GM19351 (cell line): ENCODE data around the gene CTBP2.
"Not testable (repeated sequence)": the region's sequence is repeated elsewhere in the genome, so short reads cannot be mapped to it uniquely, and the experiment has no call there.

Source experiments
- ATAC-seq: cut with Tn5 transposase; IDR thresholded peaks from one replicate; pipeline ENCODE4 v1.9.1; 2021; ENCODE audit warnings: mild to moderate bottlenecking, moderate library complexity; ENCODE audit not compliant: unreplicated experiment

Gene CTBP2

DNA sequence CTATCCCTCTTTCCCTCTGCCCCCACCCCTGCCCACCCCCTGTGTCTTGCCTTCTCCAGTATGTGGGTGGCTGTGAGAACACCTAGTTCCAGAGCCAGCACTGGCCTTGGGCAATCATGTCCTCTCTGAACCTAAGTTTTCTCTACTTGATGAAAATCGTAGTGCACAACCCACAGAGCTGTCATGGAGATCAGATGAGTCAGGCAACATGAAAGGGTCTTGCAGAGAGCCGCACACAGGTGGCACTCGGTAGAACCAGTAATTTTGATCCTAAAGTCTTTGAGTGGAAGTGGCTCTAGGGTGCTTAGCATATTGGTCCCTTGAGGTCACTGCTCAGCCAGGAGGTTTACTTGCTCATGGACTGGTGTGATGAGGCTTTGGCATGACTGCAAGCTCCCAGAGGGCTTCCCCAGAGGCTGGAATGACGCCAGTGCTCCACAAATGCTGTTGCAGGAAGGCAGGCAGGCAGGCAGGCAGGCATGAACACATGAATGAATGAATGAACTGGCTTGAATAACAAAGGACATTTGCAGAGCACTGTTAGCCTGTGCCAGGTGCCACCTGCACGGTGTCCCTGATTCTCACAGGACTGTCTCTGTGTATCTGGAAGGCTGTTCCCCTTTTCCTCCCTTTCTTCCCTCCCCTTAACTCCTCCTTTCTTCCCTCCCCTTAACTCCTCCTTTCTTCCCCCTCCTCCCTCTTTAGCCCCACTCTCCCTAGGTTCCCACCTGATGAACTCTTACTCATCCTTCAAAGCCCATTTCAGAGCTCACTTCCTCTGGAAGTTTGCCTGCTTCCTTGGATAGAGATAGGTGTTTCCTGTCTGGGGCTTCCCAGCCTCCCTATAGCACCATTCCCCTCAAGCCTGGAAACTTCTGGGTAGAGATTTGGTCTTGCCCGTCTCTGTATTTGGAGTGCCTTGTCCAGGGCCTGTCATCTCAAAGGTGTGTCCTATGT, 27.2 kb upstream of the CTBP2 start:
- no peak for ATAC-seq

DNA sequence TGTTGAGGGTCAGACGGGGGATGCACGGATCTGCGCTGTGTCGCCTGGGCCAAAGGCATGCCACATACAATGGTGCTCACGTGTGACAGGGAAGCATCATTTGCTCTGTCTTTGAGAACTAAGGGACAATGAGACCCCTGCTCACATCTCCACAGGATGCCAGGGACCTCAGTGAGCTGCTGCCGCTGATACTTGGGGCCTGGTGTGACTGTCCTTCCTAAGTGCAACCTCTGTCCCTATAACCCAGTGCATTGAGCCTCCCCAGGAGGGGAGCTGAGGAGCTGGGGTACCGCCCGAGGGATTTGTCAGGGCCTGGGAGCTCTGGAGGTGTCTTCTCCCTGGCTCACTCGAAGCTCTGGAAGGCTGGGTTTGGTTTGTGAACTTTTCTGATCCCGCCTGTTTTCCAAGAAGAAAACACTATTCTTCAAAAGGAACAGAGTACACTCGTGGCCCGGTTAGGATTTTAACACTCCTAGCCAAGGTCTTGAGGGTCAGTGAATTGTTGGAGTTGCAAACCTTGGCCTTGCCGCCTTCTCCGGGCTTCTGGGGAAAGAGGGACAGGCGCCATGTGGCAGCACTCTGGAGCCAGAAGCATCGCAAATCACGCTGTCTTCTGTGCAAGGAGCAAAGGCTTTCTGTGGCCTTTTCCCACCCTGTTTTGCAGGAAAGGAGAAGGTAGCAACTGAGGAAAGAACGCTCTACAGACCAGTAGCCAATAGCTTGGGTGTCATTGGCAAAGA, 26.2 kb upstream of the CTBP2 start:
- no peak for ATAC-seq

DNA sequence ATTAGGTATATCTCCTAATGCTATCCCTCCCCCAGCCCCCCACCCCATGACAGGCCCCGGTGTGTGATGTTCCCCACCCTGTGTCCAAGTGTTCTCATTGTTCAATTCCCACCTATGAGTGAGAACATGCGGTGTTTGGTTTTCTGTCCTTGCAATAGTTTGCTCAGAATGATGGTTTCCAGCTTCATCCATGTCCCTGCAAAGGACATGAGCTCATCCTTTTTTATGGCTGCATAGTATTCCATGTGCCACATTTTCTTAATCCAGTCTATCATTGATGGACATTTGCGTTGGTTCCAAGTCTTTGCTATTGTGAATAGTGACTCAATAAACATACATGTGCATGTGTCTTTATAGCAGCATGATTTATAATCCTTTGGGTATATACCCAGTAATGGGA, 18.7 kb upstream of the CTBP2 start:
- not testable (repeated sequence) for ATAC-seq

DNA sequence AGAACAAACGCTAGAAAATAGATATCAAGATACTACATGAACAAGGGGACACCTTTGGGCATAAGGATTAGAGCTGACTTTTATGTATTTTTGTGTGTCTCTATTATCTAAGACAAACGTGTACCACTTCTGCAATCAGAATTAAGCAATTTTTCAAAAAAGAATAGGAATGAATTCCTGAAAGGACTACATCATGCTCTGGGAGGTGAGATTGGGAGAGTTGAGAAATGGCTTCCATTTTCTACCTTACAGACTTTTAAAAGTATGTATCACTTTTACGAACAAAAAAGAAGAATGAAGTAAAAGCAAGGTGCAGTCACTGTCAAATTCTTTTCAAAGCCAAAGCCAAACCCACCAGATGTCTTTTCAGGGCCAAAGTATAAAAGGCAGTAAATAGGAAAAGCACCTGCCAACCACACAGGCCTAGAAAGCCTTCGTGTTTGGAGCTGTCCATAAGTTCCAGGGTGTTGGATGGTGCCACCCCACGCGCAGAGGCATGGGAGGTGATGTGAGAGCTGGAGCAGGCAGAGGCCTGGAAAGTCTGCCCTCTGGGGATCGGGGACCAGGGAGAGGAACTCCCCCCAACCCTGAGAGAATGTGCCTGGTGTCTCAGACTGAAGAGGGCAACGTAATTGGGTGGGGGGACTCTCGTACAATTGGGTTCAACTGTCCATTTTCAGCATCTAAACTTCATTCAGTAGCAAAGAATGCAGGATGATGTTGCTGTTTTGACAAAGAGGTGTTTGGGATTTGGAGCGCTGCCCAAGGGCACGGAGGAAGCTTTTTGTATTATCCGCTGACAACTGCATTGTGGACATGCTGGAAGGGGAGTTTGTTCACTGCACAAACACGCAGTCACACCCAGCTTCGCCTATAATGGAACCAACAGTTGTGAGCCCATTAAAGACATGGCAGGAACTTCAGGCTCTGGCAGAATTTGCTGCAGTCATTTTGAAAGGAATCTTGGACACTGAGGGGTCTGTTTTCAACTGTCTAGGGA, 17.6 kb upstream of the CTBP2 start:
- no peak for ATAC-seq

DNA sequence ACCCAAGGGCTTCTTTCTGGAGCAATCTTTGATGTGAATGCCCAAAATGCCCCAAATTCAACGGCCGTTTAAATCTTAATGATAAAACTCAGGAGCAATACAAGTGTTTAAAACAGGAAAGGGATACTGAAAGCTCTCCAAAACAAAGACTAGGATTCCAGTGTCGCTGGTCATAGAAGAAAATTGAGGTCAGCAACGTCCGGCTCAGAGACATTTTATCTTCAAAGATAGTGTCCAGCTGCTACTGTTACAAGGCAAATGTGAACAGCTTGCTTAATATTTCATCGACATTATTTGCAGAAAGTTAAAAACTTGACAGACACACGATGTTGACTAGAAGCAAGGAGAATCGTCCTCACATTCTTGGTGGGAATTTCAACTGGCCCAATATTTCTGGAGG, 15.4 kb upstream of the CTBP2 start:
- no peak for ATAC-seq

DNA sequence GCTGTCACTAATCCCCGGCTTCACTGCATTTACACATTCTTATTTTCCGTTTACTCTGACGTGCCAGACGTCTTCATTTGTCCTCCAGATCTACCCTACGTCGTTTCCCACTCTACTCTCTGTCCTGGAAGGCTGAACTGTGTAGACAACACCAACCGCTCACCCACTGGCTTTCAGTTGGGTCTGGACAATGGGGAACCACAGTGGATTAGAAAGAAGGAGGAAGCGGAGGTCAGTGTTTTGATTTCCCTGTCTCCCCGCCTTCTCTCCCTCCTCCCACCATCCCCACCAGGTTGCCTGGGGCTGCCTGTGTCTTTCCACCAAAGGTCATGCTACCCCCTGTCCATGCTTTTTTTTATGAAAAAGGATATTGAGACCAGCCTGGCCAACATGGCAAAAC, 14.0 kb upstream of the CTBP2 start:
- ATAC-seq = no peak

DNA sequence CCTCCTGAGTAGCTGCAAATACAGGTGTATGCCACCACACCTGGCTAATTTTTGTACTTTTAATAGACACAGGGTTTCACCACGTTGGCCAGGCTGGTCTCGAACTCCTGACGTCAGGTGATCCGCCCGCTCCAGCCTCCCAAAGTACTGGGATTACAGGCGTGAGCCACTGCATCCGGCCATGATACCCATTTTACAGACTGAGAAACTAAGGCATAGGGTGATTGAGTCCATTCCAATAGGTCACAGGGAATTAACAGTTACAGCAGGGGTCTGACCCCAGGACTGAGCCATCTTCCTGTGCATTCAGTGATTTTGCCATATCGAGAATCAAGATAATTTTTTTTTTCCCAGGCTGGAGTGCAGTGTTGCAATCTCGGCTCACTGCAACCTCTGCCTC, 12.3 kb upstream of the CTBP2 start:
- no peak for ATAC-seq

DNA sequence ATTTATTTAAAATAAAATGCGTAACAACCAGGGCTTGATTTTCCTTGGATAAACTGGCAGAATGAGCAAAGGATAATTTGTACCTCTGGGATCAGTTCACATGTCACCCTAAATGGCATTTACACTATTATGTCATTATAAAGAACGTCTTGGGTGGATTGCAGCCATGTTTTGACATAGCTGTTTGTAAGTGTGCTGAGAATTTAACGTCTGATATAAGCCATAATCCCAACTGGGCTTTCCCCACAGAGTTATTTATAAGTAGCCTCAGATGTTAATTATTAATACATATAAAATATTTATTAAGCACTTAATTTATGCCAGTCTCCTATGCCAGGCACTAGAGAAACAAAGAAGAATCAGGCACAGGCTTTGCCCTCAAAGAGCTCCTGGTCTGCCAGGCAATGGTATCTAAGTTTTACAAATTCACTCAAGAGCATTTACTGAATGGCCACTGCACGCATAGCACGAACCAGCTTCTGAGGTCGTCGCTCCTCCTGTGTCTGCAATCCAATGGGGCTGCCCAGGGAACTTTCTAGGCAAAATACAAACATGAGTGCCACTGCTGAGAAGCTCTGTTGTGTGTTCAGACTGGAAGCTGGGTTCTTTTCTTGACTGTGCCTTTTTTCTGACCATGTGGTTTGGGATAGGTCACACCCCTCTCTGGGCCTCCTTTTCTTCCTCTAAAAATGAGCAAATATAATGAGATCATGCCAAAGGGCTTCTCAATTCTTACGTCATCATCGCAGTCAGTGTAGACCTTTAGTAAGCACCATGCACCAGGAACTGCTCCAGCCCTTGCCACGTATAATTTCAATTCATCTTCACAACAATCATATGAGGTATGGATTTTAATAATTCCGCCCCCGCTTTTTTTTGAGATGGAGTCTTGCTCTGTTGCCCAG, 11.3 kb upstream of the CTBP2 start:
- ATAC-seq = no peak

DNA sequence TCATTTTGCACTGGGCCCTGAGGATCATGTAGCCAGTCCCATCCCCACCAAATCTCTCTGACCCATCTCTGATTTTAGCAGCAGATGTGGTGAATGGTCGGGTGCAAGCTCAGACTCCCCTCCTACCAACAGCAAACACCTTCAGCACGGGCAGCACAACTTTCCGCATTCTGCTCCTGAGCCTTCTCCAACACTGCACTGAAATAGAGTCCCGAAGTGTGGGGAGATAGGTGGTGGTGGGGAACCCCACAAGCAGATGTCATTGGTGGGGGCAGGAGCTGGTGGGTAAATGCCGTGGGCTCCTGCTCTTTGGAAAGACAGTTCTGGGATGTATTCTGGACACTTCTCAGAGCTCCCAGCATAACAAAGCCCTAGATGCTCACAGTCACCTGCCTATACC, 9.6 kb upstream of the CTBP2 start:
- no peak for ATAC-seq

DNA sequence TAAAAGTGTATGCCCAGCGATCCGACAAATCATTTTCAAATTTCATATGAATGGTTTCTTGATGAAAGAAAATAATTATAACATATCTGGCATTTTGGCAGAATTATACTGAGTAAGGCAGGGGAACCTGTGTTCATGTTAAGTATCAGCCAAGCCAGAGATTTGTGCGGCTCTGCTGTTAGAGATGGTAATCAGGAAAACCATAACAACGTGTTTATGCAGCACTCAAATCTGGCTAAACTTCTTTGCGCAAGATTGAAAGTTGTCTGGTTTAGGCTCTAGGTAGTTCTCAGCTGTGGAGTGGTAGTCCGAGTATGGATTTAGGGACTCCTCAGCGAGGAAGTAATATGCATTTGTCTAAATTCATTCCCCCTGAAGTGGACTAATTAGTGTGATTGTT, 8.9 kb upstream of the CTBP2 start:
- ATAC-seq = no peak

DNA sequence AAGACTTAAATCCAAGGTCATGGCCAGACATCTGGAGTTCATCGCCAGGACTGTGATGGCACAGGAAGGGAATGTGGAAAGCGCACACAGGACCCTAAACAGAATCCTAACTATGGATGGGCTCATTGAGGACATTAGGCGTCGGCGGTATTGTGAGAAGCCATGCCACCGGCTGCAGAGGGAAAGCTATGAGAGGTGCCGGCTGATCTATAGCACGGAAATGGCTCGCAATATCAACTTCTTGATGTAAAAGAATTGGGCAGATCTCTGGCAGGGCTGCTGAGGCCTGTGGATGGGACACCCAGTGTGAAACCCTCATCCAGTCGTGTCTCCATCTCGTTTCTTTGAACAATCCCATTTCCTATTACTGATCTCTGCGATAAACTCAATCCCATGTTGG, 6.3 kb upstream of the CTBP2 start:
- ATAC-seq = no peak

DNA sequence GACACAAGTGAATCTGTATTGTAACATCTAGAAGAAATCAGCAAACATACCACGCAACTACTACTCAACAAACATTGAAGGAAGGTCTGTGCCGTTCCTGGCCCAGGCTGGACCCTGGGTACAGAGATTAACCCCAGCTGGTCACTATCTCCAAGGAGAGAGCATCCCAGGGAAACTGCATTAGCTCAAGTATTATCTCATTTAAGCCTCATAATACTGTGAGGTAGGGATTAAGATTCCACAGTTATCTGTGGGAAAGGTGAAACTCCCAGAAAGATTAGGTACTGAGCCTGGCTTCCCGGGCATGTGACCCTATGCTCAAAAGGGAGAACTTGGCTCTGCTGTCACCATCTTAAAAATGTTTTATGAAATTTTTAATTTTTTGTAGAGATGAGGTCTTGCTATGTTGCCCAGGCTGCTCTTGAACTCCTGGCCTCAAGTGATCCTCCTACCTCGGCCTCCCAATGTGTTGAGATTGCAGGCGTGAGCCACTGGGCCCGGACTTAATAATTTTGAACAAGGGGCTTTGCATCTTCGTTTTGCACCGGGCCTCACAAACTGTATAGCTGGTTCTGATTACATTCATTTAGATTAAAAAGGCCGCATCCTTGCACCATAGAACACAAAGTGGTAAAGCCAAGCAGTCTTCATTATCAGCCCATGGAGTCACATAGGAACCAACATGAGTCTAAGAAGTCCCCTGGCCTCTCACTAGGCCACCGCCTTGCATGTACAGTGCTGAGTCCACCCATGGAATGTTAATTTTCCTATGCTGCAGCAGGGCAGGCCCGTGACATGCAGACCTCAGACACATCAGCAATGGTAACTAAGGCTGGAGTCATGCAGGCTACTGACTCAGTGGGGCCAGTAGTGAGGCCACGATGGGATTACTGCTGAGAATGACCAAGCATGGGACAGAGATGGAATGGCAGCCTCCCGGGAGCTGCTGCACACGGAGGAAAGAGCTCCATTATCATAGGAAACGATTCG, 5.5 kb upstream of the CTBP2 start:
- ATAC-seq = no peak

DNA sequence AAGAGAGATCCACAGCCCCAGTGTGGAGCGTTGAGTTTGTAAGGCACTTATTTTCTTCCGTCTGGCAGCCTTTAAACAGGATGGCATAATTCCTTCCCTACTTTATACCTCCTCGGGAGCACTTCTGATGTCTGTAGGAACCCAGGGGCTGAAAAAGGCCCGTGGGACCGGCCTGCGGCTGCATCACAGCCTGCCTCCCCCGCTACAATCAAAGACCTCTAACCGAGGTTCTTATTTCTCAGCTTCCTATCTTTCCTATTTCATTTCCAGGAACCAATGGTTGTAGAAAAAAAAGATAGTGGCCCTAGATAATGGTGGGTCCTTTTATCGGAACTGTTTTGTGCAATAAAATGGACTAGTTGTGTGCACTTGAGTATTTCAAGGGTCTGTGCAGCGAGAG, 4.1 kb upstream of the CTBP2 start:
- no peak for ATAC-seq

DNA sequence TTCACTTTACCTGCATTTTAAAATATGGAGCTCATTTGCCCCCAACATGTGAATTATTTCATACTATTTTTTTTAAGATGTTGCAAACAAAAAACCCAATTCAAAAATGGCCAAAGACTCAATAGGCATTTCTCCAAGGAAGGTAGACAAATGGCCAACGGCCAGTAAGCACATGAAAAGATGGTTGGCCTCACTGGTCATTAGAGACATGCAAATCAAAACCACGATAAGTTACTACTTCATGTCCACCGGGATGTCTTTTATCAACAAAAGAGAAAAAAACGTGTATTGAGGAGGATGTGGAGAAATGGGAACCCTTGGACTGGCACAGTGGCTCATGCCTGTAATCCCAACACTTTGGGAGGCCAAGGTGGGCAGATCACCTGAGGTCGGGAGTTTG, 3.4 kb upstream of the CTBP2 start:
- no peak for ATAC-seq

DNA sequence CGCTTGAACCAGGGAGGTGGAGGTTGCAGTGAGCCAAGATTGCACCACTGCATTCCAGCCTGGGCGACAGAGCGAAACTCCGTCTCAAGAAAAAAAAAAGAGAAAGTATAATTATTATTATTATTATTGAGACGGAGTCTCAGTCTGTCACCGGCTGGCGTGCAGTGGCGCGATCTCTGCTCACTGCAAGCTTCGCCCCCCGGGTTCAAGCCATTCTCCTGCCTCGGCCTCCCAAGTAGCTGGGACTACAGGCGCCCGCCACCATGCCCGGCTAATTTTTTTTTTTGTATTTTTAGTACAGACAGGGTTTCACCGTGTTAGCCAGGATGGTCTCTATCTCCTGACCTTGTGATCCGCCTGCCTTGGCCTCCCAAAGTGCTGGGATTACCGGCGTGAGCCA, 2.9 kb upstream of the CTBP2 start:
- not testable (repeated sequence) for ATAC-seq

DNA sequence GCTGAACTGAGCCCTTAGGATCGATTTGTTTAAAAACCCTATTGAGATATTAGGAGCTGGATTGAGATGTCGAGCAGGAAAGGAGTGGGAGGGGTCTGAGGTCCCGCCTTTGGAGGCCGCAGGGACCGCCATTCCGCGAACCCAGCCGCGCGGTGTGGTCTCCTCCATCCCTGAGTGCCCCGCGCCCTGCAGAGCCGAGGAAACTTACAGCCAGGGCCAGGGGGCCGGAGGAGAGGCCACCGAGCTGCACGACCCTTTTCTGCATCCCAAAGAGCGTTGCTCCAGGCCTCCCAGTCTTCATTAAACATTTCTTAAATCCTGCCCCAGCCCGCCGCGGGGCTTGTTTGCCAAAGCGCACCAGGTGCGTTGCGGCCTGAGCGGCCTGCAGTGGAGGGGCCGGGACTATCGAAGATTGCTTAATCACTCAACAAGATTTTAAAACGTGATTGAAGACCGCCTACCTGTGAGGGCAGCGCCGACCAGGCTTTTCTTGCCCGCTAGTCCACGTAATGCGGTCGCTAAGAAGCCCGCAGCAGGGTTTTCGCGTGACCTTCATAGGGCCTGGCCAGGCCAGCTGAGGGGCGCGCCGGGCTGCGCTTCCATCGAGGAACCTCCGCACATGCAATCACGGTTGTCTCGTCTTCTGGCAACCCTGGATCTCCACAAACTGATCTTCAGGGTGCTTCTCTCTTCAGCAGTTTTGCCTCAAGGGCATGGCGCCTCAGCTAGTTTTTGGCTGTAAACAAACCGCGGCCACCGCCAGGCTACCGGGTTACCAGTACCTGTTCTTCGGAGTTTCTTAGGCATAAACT, 2.0 kb upstream of the CTBP2 start:
- ATAC-seq = no peak

DNA sequence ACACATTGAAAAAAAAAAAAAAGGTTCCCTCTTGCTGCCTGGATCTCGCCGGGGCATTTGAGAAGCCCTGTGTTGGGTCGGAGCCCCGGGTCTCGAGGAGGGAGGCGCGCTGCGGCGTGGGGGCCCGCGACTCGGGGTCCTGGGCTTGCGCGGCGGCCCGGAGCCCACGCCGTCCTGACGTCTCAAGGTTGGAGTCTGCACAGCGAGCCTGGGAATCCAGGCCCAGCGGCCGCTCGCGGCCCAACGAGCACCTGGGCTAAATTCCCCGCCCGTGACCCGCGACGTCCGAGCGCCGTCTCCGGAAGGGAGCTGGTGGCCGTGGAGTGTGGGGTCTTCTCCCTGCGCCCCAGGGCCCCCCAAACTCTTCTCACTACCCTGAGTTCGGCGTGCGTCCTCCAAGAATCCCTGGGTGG, 1.4 kb upstream of the CTBP2 start:
- no peak for ATAC-seq
